ENCODE data around the gene PRELID2.

The PRELID2 gene

DNA sequence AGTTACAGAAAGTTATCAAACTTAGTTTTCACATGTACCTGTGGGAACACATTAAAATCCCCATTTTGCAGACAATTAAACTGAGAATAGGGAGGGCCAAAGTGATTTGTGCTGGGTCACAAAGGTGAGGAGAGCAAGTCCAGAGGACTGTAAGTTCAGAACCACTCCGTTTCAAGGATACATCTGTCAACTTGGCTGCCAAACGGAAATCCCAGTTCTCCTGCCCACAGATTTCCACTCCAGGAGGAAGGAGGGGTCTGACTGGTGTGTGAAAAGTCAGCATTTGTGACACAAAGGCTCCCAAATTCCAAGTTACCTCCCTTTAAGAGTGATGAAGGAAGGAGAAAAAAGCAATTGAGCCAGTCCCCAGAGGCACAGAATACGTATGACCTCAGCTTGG, 42.3 kb downstream of the PRELID2 start:
- no peak for DNase-seq

DNA sequence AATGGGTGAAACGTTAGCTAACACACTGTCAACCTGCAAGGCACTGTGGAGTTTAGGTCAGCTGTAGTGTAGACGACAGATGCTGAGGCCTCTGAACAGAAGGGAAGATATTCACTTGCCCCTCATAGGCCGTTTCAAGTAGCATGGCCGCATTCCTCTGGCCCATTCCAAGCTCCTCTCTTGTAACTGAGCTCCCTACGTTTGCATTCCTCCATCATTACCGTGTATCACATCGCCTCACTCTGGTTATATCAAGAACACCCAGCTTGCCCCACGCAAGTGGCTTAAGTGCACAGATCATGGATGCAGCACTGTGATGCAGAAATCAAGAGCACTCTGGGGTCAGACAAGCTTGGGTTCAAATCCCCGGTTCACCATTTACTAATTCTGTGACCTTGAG, 43.3 kb downstream of the PRELID2 start:
- DNase-seq, result no peak

DNA sequence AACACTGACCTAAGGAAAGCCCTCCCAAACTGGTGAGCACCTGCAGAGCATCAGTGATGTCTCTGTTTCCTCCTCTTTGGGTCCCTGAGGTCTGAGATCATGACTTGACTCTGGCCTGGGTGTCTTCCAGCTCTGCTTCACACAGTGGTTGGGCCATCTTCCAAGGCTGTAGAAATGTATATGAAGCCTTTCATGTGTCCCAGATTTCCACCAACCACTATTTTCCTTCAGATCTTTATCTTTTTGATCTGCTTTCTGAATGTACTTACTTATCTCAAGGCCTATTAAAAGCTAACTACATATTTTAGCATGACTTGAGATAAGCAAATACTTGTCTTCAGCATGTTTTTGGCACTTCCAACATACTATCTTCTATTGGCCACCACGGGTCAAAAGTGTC, 47.1 kb downstream of the PRELID2 start:
- DNase-seq, result no peak

DNA sequence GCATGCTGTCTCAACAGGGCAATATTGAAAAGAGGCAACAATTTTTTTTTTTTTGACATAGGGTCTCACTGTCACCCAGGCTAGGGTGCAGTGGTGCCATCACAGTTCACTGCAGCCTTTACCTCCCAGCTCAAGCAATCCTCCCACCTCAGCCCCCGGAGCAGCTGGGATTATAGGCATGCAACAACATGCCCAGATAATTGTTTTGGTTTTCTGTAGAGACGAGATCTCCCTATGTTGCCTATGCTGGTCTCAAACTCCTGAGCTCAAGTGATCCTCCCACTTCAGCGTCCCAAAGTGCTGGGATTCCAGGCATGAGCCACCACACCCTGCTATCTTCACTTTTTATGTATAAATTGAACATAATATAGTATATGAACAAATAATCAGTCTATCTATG, 47.6 kb downstream of the PRELID2 start:
- DNase-seq, result no peak

DNA sequence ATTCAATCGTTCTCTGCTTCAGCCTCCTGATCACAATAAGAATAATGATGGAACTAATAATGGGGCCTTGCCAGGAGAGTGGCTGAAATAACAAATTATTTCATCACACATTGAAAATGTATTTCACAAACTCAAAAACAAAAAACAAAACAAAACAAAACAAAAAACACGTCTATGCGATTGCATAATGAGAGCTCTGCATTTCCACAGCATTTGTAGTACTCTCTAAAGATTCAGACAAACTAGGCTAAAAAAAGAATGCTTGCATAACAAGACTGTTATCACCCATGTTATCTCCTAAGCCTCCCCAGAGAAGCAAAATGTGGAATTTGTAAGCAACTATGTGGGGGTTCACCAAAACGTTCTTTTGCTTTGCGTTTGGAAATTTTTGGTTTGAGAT, 48.1 kb downstream of the PRELID2 start:
- no peak for DNase-seq

DNA sequence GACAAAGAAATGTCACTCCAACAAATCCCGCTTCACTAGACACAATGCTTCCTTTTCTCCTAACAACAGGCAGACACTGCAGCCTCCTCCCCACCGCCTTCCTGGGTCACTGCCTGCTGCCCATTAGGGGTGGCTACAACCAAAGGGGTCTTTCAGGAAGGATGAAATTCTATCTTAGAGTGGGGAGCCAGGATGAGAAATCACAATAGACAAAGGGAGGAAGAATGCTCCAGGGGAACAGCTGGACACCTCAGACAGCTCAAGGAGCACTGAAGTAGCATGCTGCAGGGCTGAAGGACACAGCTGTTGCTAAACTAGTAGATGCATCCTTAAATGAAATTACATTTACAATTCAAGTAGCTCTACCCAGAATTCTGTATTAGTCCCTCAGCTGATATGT, 54.2 kb downstream of the PRELID2 start:
- no peak for DNase-seq

DNA sequence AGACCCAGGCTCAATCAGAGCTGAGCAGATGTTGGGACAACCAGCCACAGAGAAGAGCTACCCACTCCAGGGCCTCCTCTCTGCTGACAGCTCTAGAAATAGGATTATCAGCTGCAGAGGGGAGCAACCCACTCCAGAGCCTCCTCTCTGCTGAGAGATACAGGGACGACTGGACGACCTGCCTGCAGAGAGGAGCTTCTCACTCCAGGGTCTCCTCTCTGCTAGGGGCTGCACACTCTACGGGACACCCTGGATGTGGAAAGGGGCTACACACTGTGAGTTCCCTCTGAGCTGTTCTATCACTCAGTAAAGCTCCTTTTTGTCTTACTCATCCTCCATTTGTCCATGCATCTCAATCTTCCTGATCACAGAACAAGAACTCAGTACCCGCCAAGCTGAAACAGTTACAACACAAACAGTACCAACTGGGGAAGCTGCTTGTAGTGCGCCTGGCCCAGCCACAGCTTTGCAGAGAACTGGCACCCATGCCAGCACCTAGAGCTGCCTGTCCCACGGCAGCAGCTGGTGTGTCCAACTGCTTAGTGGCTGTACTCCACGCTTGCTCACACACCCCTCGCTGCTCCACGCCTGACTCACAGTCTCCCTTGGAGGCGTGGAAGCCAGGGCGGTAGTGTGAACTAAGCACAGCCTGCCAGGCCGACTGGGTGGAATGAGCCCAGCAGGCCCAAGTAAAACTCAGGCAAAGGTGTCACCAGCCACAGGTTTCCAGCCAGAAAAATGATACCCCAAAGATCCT, 56.8 kb downstream of the PRELID2 start:
- no peak for DNase-seq

DNA sequence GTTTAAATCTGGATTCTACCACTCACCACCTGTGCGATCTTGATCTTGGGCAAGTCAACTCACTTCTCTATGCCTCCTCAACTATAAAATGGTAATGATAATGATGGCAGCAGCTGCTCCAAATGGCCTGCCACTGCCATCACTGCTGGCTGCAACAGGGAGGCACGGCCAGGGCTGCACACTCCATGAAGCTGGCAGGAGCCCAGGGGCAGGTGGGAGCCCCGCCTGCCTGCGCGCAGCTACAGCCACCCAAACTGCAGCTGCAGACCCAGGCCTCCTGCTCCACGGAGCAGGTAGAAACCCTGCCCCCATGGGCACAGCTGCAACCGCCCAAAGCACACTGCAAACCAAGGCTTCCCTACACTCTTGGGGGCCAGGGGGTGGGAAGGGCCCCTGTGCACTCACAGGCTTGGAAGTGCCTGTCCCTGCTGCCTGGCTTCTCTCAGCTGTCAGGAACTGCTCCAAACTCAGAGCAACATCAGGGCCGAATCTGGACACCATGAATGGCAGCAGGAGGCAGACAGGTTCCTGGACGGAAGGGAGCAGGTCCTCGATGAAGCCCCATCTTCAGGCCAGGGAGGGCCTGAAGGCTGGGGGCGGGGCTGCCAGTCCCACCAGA, 57.6 kb downstream of the PRELID2 start:
- DNase-seq, result no peak

DNA sequence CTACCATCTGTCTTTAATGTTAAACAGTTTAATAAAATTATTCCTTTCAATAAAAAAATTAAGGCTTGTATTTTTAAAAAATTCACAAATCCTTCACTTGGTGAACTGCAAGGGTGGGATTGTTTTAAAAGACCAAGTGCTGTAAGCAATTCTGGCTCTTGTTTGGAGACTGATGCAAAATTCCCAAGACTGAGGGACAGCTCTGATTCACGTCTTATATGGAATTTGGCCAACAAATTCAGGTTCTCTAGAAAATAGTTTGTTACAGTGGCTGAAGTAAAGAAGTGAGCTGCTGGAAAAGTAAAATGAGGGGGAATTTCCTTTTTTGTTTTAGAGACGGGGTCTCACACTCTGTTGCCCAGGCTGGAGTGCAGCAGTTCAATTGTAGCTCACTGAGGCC, 58.3 kb downstream of the PRELID2 start:
- DNase-seq, result no peak

DNA sequence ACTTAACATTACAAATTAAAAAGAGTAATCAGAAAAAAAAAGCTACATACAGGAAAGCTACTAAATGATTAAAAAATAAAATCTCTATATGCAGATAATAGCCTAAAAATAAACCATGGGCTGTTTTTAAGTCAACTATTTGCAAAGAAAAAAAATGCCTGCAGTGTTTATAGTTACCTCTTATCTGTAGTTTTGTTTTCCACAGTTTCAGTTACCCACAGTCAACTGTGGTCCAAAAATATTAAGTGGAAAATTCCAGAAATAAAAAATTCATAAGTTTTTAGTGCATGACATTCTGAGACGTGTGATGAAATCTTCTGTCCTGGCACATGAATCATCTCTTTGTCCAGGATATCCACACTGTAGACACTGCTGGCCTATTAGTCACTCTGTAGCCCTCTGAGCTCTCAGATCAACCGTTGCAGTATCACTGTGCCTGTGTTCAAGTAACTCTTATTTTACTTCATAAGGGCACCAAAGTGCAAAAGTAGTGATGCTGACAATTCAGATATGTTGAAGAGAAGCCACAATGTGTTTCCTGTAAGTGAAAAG, 59.2 kb downstream of the PRELID2 start:
- no peak for DNase-seq

DNA sequence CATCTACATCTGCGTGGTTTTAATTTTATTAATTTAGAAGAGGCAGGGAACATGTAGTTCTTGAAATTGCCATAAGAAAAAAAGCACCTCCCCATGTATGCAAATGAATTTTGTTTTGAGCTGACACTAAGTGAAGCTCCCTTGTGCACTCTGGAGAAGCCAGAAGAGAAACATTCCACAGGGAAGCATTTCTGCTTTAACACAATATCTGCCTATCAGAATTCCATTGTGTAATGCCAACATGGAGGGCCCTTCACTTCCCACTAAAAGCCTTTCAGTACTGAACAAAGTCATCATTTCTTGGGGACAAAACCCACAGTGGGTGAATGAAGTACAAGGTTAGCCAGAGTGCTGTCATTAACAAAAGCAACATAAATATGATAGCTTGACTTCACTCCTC, 59.7 kb downstream of the PRELID2 start:
- DNase-seq, result no peak

DNA sequence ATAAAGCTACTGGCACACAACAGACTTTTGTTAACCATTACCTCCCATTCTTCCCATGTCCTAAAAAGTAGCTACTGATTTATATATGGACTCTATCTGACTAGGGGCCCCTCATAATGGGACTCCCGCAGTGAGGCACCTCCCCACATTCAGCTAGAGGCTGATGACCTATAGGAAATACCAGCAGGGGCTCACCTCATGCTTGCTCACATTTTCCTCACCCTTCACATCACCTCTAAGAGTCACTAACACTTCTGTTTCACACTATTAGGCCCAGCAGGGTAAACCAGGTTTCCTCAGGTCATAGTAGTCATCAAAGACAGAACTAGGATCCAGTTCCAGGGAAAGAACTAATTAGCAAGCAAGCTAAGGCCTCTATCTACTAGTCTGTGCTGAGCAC, 60.7 kb downstream of the PRELID2 start:
- no peak for DNase-seq

DNA sequence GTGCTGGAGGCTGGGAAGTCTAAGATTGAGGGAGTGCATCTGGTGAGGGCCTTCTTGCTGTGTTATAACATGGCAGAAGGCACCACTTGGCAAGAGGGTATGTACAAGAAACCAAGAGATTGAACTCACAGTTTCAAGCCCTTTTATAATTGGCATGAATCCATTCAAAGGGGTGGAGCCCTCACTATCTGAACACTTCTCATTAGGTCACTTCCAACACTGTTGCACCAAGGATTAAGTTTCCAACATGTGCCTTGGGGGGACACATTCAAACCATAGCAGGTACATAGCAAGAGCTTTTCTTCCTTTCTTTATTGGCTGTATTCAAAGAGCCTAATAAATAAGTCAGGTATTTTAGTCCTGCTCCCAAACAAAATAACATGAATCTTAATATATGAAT, 62.7 kb downstream of the PRELID2 start:
- DNase-seq, result no peak

DNA sequence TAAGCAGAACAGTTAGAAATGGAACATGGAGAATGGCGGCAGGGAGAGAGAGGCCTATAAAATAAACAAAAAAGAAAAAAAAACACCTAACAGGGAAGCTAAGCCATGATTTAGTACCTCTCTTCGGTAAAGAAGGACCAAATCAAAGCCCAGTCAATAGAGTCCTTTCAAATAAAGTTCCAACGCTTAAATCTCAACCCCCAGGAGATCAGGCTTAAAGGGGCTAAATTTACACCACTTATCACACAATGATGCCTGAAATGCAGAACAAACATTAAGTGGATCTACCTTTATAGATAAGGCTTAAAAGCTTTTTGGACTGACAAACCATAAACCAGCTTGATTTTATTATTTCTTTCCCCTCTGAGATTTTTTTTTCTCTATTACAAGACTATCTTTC, 66.3 kb downstream of the PRELID2 start:
- no peak for DNase-seq

DNA sequence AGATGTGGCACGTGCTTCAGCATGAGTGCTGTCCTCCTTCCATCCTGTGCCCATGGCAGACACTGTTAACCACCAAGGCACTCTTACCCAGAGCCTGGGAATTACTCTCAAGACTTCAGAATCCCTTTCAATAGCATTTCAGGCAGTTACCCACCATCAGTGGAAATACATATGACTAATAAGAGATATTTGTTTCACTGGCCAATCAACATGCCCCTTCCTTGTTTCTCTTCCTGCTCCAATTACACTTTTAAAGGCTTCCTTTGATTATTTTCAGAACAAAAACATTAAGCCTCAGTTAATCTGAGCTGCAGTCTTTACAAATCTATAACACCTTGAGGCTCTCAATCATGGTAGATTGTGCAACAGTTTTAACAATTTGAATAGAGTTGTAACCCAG, 70.8 kb downstream of the PRELID2 start:
- DNase-seq, result no peak

DNA sequence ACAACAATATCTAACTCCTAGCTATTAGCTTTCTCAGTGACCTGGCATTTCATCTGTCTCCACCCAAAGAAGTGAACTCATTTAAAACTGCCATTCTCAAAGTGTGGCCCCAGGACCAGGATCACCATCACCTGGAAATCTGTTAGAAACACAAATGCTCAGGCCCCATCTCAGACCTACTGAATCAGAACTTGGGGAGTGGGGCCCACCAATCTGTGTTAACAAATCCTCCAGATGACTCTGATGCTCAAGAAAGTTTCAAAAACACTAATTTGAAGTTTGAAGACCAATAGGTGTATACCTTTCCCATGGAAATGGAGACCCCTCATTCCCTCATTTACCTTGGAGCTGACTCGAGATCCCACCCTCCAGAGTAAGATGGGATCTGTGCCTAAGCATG, 72.3 kb downstream of the PRELID2 start:
- DNase-seq, result no peak

DNA sequence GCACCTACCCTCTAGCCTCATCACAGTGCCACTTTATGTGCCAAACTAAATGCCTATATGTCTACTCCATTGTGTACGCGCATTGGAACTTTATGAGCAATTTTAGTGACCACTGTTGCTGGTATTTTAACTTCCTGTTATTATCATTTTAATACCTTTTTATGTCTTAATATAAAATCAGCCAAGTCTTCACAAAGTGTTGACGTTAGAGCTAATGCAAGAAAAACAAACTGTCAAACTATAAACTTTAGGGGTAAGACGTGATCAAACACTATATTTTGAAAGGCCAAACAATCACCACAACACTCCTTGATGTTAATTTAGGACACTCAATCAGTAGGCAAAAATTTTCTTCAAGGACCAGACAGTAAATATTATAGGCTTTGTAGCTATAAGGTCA, 73.9 kb downstream of the PRELID2 start:
- no peak for DNase-seq

DNA sequence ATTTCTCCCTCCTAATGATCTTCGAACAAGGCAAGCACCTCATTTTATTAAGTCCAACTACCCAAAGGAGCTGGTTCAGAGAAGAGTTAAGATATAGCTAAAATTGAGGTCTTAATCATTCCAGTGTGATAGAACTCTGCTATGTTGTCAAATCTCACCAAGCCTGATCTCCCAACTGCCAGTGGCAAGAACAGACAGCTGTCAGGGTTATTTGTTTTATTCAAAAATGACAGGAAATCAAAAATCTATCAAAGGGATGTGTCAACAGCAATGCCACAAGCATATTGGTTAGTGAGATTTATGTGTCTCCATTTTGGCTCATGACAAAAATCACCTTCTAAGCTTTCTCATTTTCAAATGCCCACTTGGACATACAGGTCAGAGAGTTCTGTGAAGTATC, 74.5 kb downstream of the PRELID2 start:
- no peak for DNase-seq

DNA sequence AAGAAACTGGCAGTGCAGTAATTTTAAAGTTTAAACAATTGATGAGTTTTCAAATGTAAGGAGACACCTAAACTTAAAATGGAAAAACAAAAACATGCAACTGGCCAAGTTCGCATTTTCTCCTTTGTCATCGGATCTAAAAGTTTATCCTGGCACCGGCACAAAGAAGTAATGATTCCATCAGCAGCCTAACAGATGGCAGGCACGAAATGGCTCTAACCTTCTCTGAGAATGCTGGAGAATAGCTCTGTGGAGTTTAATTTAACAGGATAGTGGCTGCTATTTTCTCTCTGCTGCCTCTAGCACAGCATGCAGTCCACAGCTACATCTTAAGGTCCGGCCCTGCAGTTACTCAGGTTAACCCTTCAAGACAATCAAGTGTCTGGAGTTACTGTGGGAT, 82.2 kb downstream of the PRELID2 start:
- DNase-seq, result no peak

DNA sequence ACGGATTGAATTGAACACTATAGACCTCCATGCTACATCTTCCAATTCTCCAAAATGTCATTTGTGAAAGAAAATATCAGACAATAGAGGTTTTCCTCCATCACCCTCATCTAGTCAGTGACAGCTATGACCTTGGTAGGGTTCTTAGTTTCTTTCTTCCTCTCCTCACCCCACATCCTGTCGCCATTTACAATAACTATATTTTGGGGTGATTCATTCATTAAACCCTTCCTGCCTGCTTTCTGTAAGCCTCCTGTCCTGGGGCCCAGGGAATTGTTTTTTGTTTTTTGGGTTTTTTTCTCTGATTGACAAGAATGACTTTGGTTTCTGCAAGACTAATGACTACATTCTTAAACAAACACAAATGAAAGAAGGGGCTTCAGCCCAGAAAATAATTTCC, 82.6 kb downstream of the PRELID2 start:
- DNase-seq, result no peak

DNA sequence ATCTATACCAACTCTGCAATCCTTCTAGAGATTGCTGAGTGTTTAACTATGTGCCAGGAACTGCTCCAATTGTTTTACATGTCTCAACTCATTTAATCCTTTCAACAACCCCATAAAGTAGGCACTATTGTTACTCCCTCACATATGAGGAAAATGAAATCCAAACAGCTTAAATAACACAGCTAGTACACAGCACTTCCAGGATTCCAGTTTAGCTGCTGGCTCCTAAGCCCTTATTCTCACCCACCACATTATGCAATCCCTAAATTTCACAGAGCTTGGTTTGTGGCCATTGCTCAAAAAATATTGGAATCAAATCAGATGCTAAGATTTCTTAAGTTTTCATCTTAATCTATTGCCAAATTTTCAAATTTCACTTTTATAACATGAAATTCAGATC, 84.9 kb downstream of the PRELID2 start:
- no peak for DNase-seq

DNA sequence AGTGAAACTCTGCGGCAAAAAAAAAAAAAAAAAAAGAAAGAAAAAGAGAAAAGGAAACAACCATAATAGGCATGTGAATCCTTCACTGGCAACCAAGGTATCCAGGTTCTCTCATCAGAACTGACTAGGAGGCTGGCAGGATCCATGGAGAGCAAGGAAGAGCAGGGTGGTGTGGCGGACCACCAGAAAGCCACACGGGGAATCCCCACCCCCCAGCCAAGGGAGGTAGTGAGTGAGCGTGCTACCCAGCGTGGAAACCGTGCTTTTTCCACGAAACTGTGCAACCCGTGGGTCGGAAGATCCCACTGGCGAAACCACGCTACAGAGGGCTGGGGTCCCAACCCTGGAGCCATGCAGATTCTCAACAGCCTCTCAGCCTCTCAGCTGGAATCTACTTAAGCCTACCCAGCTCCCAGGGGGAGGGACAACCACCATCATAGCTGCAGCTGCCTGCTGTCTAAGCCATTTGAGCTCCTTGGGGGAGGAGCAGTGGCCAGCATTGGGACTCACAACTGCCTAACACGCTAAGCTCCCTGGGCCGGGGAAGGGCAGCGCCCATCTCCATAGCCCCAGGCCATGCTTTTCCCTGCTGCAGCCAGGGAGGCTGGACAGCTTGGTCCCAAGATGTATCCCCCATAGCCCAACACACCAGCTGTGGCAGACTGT, 91.6 kb downstream of the PRELID2 start:
- DNase-seq, result no peak

DNA sequence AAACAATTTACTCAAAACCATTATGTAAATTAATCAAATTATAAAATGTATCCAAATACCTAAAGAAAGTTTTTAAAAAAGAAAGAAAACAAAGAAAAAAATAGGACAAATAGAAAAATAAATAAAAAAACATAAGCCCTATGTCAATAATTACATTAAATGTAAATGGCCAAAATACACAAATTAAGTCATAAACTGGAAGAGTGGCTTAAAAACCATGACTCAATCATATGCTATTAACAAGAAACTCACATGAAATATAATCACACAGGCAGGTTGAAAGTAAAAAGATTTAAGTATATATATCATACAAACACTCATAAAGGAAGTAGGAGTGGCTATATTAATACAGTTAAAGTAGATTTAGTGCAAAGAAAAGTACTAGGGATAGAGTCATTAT, 95.3 kb downstream of the PRELID2 start:
- no peak for DNase-seq

DNA sequence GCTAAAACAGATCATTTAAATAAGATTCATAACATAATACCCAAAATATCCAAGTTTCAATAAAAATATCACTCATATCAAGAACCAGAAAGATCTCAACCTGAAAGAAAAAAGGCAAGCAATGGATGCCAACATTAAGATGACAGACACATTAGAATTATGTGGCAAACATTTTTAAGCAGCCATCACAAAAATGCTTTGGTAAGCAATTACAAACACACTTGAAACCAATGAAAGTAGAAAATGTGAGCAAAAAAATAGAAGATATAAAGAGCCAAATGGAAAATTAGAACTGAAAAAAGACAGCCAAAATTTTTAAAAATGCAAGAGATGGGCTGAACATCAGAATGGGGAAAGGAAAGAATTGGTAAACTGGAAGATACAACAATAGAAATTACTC, 96.9 kb downstream of the PRELID2 start:
- no peak for DNase-seq
